ENCODE results near the gene DMD. TPM values are rescaled to one million over a fixed set of nuclear protein-coding genes. Genes with fewer than 3 reads are reported as not detected.
"Not testable (repeated sequence)": the region's sequence is repeated elsewhere in the genome, so short reads cannot be mapped to it uniquely, and the experiment has no call there.

Gene DMD
- total RNA-seq, 1 donor from 2014 or later, result 9.7 TPM

DNA sequence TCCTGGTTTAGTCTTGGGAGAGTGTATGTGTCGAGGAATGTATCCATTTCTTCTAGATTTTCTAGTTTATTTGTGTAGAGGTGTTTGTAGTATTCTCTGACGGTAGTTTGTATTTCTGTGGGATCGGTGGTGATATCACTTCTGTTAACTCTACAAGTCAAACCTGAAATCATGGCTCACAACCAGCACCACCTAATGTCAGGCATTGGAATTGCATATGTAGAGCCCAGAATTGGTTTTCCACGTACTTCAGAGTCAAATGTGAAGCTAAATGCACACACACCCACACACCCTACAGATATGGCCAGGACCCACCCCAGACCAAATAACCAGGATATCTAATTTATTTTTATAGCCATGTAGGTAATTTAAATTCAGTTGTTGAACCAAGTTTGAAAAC, 964.7 kb downstream of the DMD start:
- H3K4me1 Mint-ChIP-seq, result not testable (repeated sequence)
- peak; percentile 9 for DNase-seq (ENCODE audit: low read depth, low spot score)

DNA sequence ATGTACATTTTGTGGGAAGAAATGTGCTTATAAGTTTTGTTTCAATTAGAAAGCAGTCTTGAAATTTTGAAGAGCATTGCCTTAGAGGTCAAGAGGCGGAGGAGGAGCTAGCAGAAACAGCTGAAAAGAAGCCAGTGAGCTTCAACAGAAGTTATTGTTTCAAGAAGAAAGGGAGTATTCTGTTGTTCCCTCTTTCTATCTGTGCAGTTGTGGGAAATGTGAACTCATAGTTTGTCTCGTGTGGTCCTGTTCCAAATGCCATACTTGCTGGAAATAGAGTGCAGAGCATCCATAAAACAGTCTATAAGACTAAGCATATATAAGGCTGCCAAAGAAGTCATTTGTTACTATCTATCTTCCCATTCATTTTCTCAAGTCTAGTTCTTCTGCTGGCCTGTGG, 1015.7 kb downstream of the DMD start:
- Mint-ChIP-seq H3K4me1 (peaks cover 23% of the 10 kb centered on the region), H3K9me3 (peaks cover 19% of the 10 kb centered on the region), H3K4me3 (no peak overlapping the region), H3K27me3 (ENCODE audit: low read depth) (no peaks in the 10 kb centered on the region), H3K27ac (ENCODE audit: unreplicated experiment) (no peak overlapping the region), H3K36me3 (ENCODE audit: low read depth) (peaks cover 5% of the 10 kb centered on the region)
- no peak for DNase-seq (ENCODE audit: low read depth, low spot score)
- TF ChIP-seq, protein P1, sequence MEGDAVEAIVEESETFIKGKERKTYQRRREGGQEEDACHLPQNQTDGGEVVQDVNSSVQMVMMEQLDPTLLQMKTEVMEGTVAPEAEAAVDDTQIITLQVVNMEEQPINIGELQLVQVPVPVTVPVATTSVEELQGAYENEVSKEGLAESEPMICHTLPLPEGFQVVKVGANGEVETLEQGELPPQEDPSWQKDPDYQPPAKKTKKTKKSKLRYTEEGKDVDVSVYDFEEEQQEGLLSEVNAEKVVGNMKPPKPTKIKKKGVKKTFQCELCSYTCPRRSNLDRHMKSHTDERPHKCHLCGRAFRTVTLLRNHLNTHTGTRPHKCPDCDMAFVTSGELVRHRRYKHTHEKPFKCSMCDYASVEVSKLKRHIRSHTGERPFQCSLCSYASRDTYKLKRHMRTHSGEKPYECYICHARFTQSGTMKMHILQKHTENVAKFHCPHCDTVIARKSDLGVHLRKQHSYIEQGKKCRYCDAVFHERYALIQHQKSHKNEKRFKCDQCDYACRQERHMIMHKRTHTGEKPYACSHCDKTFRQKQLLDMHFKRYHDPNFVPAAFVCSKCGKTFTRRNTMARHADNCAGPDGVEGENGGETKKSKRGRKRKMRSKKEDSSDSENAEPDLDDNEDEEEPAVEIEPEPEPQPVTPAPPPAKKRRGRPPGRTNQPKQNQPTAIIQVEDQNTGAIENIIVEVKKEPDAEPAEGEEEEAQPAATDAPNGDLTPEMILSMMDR (conservative IDR thresholded peaks at IDR 0.05), result no peak

More for the DNA sequence above, 964.7 kb downstream of the DMD start:
- not testable (repeated sequence) for H3K27ac Mint-ChIP-seq (ENCODE audit: unreplicated experiment); H3K4me3 Mint-ChIP-seq; H3K27me3 Mint-ChIP-seq (ENCODE audit: low read depth); H3K9me3 Mint-ChIP-seq; H3K36me3 Mint-ChIP-seq (ENCODE audit: low read depth)
- TF ChIP-seq, protein P1 (conservative IDR thresholded peaks at IDR 0.05), result peak; percentile 50

DNA sequence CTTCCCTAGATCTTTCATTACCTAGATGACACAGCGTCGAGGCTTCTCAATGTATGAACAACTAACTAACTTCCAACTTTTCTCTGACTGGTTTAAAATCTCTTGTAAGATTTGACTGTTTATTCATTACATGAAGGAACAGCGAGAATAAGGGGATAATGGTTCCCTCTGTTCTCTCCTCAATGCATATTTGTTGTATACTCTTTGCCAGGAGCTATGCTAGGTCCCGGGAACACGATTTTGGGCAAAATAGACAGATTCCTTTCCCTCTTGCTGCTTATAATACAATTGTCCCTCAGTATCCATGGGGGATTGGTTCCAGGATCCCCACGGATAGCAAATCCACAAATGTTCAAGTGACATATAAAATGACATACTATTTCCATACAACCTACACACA, 1020.0 kb downstream of the DMD start:
- no peaks in the 10 kb centered on the region for H3K27me3 Mint-ChIP-seq (ENCODE audit: low read depth)

DNA sequence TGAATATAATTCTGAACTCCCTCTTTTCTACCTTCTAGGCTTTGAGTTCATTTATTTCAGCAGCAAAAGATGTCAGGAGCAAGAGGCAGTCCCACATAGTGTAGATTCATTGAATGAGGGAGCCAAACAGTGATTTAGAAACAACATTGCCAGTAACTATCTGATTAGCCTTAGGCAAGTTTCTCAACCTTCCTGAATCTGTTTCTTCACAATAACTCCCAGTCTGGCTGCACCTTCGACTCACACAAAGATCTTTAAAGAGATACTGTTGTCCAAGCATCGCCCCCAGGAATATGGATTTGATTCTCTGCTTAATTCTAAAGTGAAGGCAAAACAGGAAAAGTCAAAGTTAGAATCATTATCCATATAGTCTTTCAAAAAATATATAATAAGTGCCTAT, 1026.2 kb downstream of the DMD start:
- TF ChIP-seq, protein P1 (conservative IDR thresholded peaks at IDR 0.05), result no peak
- Mint-ChIP-seq H3K4me3 (no peak overlapping the region), H3K27me3 (ENCODE audit: low read depth) (no peaks in the 10 kb centered on the region), H3K4me1 (peaks cover 10% of the 10 kb centered on the region), H3K36me3 (ENCODE audit: low read depth) (no peaks in the 10 kb centered on the region), H3K9me3 (peaks cover 8% of the 10 kb centered on the region), H3K27ac (ENCODE audit: unreplicated experiment) (no peak overlapping the region)
- no peak for DNase-seq (ENCODE audit: low read depth, low spot score)

More for the DNA sequence above, 1020.0 kb downstream of the DMD start:
- no peak for DNase-seq (ENCODE audit: low read depth, low spot score)
- Mint-ChIP-seq H3K9me3 (peaks cover 18% of the 10 kb centered on the region), H3K36me3 (ENCODE audit: low read depth) (peaks cover 5% of the 10 kb centered on the region), H3K4me1 (peaks cover 24% of the 10 kb centered on the region), H3K27ac (ENCODE audit: unreplicated experiment) (no peak overlapping the region), H3K4me3 (peak overlapping the region; percentile 23)
- TF ChIP-seq, protein P1 (conservative IDR thresholded peaks at IDR 0.05), result no peak

DNA sequence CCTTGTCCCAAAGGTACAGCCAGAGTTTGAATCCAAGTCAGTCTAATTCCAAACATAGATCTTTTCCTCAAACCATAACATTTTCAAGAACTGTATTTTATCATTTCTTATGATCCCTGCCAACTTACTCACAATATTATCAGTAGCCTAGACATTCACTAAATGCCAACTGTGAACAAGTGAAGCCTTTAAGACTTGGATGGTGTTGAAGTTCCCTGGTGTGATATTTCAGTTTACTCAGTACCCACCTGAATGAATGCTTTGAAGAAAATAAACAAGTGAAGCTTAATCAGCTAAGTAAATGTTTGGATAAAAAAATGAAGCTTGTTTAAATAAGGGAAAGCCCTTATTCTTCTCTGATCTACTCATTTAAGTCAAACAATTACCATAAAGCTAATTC, 1028.3 kb downstream of the DMD start:
- Mint-ChIP-seq H3K27me3 (ENCODE audit: low read depth) (no peaks in the 10 kb centered on the region), H3K27ac (ENCODE audit: unreplicated experiment) (no peak overlapping the region), H3K4me3 (no peak overlapping the region), H3K36me3 (ENCODE audit: low read depth) (no peaks in the 10 kb centered on the region), H3K9me3 (peaks cover 11% of the 10 kb centered on the region), H3K4me1 (peaks cover 10% of the 10 kb centered on the region)
- no peak for DNase-seq (ENCODE audit: low read depth, low spot score)
- TF ChIP-seq, protein P1 (conservative IDR thresholded peaks at IDR 0.05), result no peak

DNA sequence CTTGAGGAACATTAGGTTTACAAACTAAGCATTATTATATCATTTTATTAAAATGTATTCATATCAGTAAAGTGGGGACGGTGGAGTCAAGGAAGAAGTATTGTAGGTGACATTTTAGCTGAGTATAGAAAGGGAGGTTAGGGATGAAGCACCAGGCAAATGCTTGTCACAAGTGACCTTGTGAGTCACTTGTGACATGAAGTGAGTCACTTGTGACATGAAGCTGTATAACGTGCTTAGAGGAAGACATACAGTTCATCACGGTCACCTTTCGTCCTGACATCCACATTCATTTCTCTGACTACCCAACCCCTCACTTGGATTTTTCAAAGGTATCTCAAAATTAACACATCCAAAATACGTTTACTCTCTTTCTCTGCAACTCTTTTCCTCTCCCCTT, 1034.8 kb downstream of the DMD start:
- Mint-ChIP-seq H3K36me3 (ENCODE audit: low read depth) (peaks cover 4% of the 10 kb centered on the region), H3K4me3 (no peak overlapping the region), H3K9me3 (peaks cover 22% of the 10 kb centered on the region), H3K27ac (ENCODE audit: unreplicated experiment) (no peak overlapping the region), H3K4me1 (no peaks in the 10 kb centered on the region), H3K27me3 (ENCODE audit: low read depth) (no peaks in the 10 kb centered on the region)
- no peak for DNase-seq (ENCODE audit: low read depth, low spot score)
- TF ChIP-seq, protein P1 (conservative IDR thresholded peaks at IDR 0.05), result no peak
